ENCODE results near the gene LOXL3.

LOXL3 gene

GRCh38 chr2:74529357-74530238, 24.1 kb downstream of the LOXL3 start, which contains the start of the genes AUP1 and HTRA2:
AUP1 (minus strand) TSS chr2:74529706; CDS start chr2:74529629, 77 bp downstream.
HTRA2 (plus strand) TSS chr2:74529933; CDS start chr2:74530007, 74 bp downstream.
- peak; percentile 65 to 72 for DNase-seq (ENCODE audit: low read depth in 2 of 2, low spot score in 1 of 2)

DNA sequence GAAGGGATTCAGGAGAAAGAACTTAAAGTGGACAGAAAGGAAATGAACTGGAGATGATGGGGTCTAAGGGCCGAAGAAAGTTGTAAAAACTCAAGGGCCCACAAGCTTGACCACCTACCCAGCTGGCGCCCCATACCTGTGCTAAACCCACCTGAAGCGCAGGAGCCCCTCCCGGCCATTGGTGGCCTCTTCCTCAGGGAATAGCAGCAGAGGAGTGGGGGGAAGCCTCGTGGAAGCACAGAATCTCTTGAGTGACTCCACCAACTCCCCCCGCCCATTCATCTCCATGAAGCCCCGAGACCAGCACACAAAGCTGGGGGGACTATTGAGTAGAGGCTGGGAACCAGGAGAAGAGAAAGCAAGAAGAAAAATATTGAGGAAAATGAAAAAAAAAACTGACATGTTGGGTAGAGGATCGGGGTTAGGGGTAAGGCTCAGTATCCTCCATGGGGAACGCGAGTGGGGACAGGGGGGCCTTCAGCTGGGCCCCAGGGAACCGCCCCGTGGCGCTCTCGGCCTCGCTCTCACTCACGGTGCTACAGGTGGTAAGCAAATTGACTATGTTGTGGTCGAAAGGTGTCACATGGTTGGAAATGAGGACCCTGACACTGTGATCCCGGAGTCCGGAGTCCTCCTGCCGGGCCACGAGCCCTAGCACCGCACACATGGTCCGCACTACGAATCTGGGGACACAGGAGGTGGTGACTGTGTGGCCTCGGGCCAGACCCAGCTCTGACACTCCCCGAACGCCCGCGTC, 25.0 kb downstream of the LOXL3 start:
- DNase-seq (ENCODE audit: low read depth in 2 of 2, low spot score in 1 of 2) = no peak

- no peak for DNase-seq (ENCODE audit: low read depth in 2 of 2, low spot score in 1 of 2)
Observed at GRCh38 chr2:74527741-74528140, 26.0 kb downstream of the LOXL3 start.

DNA sequence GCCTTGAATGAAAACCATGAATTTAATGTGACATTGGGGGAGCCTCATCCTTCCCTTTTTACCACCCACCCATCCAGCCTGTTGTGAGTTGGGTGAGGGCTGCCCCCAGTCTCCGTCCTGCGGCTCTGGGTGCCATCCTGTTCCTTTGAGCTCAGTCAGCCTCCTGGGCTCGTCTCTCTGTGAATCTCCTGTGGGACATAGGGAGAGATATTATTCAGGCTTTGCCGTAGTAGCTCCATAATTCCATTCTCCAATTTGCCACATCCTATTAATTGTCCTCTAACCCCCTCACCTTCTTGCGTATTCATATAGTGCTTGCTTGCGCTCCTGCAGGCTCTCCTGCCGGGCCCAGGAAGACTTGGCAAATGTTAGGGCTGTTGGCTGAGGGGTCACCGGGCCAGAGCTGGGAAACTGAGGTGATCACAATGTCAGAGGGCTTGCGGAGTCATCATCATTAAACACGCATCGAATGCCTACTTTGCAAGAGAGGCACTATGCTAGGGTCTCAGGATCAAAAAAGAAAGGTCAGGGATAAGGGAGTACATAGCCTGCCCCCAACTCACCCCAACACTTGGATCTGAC, 27.0 kb downstream of the LOXL3 start:
- DNase-seq (ENCODE audit: low read depth in 2 of 2, low spot score in 1 of 2) = no peak

DNA sequence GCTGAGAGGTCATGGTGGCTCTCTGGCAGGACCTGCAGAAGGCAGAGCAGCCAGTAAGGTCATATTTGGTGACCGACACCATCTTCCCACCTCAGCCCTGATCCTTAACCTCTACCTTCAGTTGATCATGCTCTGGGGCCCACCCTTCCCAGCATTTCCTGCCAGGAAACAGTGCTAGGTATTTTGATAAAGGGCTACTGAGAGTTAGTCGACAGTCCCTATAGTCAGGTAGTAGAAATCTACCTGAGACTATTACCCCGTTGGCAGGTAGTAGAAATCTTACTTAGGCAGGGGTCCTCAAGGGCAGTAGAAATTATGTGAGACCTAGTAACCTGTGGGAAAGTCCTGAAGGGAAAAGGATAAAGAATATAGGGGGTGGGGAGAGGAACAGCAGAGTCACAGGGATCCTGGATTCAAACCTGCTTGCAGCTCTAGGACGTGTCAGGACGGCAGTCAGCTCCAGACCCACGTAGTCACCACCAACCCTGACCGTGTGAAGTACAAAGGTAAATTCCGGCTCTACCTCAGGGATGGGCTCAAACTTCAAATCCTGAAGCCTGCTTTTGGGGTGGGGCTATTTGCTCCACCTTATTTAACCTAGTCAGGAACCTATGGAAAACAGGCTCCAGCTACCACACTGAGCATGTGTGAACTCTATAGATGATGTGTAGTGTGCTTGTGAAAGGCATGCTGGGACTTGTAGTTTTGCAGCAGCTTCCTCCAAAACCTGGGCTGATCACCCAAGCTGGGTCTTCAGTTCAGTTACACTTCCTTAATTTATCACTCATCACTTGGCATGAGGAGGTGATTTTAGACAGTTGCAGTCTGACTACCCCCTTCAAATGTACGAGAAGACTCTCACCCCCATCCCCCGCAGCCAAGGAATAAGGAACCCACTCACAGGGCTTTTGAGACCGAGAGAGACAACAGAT, 27.8 kb downstream of the LOXL3 start, which contains the start of gene DQX1:
Gene DQX1, minus strand, starts transcription at position 515 of the 932 bp plus-strand sequence. Its CDS starts 502 bp downstream, at position 13.
- DNase-seq (ENCODE audit: low read depth in 2 of 2, low spot score in 1 of 2) = no peak

DNA sequence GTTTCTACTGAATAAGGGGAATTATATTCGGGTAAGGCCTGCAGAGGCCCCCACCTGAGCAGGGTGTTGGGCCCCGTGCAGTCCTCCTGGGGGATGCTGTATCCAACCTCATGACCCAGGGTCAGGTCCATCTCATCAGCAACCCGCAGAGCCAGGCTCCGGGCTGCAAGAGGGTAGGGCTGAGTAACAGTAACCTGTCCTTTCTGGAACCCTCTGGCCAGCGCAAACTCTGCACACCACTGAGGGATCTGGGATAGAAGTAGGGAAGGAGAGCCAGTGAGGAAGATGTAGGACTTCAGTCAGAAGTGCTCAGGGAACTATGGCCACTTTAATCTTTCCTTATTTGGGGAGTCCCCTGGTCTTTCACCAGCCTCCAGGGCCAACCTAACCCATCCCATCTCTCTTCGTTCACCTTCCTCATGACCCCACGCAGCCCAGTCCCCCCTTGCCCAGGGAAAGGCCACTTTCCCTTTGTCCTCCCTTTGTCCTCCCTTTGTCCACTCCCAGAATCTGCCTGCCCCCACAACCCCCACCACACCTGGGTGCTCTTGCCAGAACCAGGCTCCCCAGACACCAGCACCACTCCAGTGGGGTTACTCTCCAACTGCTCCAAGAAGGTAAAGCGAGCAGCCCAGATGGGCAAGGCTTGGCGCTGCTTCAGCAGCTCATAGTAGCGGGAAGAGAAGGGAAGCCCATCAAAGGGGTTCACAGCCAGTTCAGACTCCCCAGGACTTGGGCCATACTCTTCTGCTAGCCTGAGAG, 28.6 kb downstream of the LOXL3 start:
- DNase-seq (ENCODE audit: low read depth in 2 of 2, low spot score in 1 of 2) = no peak

GRCh38 chr2:74524005-74524404, 29.7 kb downstream of the LOXL3 start:
- no peak for DNase-seq (ENCODE audit: low read depth in 2 of 2, low spot score in 1 of 2)

DNA sequence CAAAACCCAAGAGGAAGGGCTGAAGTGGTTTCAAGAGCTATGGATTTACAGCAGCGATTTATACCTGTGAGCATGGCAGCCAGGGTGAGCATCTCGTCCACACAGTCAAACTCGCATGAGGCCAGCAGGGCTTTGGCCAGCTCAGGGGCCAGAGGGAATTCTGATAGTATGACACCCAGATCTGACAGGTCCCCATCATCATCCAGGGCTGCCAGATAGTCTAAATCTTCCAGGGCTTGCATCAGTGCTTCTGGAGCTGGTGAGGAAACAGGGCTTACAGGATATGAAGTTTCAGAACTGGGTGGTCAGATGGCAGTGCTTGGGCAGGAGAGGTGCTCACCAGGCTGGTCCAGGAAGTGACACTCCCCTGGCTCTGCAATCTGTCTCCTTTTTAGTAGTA, 31.2 kb downstream of the LOXL3 start:
- no peak for DNase-seq (ENCODE audit: low read depth in 2 of 2, low spot score in 1 of 2)

- no peak for DNase-seq (ENCODE audit: low read depth in 2 of 2, low spot score in 1 of 2)
Observed at GRCh38 chr2:74516650-74517049, 37.1 kb downstream of the LOXL3 start.

GRCh38 chr2:74515981-74516633, 37.6 kb downstream of the LOXL3 start:
- peak in 1 of 2 donors; percentile 55 for DNase-seq (ENCODE audit: low read depth in 2 of 2, low spot score in 1 of 2)

DNA sequence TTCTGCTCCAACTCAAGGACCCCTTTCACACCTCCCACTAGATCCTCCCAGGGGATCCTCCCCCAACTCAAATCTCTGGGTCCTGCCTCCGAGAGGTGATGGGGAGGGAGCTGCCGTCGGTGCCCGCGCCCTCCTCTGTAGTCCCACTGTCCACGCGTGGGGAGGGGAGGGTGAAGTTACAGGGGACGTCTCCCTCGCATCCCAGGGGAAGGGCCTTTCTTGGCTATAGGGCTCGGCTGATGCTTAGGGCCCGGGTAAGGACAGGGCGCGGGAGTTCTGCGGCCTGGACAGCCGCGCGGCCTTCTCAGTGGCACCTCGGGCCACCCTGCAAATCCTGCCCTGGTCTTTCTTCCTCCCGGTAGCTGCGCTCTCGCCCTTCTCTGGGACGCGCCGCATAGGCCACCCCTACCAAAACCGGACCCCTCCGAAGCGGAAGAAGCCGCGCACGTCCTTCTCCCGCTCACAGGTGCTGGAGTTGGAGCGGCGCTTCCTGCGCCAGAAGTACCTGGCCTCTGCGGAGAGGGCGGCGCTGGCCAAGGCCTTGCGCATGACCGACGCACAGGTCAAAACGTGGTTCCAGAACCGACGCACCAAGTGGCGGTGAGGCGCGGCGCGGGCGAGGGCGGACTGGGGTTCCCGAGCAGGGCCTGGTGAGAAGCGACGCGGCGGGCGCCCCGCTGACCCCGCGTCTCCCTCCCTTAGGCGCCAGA, 38.3 kb downstream of the LOXL3 start:
- no peak for DNase-seq (ENCODE audit: low read depth in 2 of 2, low spot score in 1 of 2)

DNA sequence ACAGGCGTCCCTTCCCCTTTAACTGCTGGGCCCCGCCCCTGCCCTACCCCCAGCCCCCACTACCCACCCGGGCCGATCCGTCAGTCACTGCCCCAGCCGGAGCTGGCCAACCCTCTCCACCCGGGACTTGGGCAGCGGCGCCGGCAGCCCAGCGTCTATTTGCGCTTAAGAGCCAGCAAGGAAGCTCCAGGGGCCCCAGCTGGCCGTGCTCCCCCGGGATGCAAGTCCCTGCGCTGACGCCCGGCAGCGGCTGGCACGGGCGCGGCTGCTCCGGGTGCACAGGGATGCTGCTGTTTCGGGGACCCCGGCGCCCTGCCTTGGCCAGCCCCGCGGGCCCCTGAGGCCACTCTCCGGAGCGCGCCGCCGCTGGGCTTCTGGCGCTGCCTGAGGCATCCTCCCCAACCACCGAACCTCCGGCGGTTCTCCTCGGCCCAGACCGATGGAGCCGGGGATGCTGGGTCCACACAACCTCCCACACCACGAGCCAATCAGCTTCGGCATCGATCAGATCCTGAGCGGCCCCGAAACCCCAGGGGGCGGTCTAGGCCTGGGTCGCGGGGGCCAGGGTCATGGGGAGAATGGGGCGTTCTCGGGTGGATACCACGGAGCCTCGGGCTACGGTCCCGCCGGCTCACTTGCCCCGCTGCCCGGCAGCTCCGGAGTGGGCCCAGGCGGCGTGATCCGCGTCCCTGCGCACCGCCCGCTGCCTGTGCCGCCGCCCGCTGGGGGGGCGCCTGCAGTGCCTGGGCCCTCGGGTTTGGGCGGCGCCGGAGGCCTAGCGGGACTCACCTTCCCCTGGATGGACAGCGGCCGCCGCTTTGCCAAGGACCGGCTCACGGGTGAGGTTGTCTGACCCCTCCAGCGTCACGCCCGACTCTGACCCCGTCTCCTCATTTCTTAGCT, 39.1 kb downstream of the LOXL3 start, which contains the start of gene TLX2:
Gene TLX2, plus strand, starts transcription at position 83 of the 903 bp plus-strand sequence. Its CDS starts 357 bp downstream, at position 440.
- DNase-seq (ENCODE audit: low read depth in 2 of 2, low spot score in 1 of 2) = no peak

- no peak for DNase-seq (ENCODE audit: low read depth in 2 of 2, low spot score in 1 of 2)
Observed at GRCh38 chr2:74513605-74514367, 40.0 kb downstream of the LOXL3 start.

DNA sequence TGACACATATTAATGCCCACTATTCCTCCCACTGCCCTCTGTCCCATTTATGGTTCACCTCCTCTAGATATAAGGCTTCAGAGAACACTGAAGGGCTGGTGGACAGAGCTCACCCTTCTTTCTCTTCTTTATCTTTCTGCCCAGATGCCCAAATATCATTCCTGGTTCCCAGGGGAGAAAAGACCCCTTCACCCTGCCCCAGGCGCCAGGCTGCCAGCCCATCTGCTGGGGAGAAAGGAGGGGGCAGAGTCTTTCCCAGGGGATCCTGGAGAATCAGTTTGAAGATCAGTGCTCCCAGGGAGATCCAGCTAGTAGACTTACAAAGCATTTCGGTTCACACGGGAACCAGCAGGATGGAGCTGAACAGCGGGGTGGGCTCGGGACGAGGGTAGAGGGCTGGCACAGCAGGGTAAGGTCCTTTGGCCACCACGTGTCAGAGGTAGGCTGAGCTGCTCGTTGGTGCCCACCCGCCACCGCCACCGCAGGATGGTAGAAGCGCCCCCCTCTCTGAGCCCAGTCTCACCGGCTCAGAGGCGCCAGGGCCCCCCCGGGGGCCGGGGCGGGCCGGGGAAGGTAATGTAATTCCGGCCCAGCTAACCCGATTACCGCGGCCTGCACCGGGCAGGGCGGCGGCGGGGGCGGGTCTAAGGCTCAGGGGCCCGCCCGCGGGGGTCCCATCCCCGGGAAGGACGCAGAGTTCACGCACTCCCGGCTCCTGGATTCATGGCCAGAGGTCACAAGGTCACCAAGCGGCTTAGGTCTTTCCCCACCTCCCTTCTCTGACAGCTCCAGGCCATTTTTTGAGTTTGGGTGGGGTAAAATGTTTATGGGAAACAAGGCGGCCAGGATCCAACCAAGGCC, 40.8 kb downstream of the LOXL3 start:
- no peak for DNase-seq (ENCODE audit: low read depth in 2 of 2, low spot score in 1 of 2)

DNA sequence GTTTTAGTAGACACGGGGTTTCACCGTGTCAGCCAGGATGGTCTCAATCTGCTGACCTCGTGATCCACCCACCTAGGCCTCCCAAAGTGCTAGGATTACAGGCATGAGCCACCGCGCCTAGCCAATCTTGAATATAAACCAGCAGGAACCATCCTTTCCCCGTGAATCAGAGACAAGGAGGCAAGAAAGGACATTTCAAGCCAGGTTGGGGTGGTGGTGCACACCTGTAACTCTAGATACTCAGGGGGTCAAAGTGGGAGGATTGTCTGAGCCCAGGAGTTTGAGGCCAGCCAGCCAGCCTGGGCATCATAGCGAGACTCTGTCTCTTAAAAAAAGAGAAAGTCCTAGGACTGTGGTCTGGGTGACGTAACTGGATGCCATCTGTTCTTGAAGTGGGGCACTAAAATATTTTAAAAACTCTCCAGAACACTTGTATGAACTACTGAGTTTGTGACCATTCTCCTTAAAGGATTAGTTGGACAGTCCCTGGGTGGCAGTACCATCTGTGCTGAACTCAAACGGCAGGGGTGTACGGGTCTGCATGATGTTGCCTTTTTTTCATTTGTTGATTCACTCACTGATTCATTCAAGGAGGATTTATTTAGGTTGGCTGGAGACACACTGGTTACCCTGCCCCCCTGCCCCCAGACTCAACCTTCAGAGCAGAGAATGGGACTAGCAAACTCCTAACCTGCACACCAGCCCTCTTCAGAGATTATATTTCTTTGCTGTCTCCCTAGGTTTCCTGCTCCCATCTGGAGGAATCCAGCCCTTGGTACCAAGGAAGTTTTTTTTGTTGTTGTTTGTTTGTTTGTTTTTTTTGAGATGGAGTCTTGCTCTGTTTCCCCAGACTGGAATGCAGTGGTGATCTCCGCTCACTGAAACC, 42.4 kb downstream of the LOXL3 start:
- DNase-seq (ENCODE audit: low read depth in 2 of 2, low spot score in 1 of 2) = no peak

All from stimulated activated CD8-positive, alpha-beta memory T cell treated with anti-CD3 and anti-CD28 coated beads, Interleukin-4, amount 100 ng/mL, for 1 hour (primary cell).